Urinary bladder (tissue), 4 donors: ENCODE results near the gene PRRX2. TPM values are rescaled to one million over a fixed set of nuclear protein-coding genes. Genes with fewer than 3 reads are reported as not detected.
A peak's percentile ranks its signal among the peaks of the same experiment; 100 is the strongest.

Experiments used
- DNase-seq: peaks from one replicate; pipeline ENCODE4 v3.0.0-alpha.2; 2015; ENCODE audit errors: extremely low spot score
- H3K27ac ChIP-seq: one replicate; pipeline ENCODE4 v1.5.1; 2013; ENCODE audit warnings: low read depth, mild to moderate bottlenecking, moderate library complexity
- H3K36me3 ChIP-seq: one replicate; pipeline ENCODE4 v1.6.1; 2013; ENCODE audit warnings: mild to moderate bottlenecking, moderate library complexity; ENCODE audit not compliant: insufficient read depth
- H3K4me1 ChIP-seq: one replicate; pipeline ENCODE4 v1.6.1; 2013; ENCODE audit warnings: mild to moderate bottlenecking, moderate library complexity; ENCODE audit not compliant: insufficient read depth
- H3K4me3 ChIP-seq: one replicate; pipeline ENCODE4 v1.5.1; 2013; ENCODE audit warnings: low read depth, low read length
- WGBS: extraction: QIAGEN DNeasy Blood & Tissue Kit; methylation state at CpG from one replicate; pipeline ENCODE4 v1.1.7; 2013; 5-methylcytosine and 5-hydroxymethylcytosine counted together
- polyA plus RNA-seq: library from polyadenylated mRNA; stranded (reverse); fragments of 200-250 nt; gene quantifications from one replicate; pipeline ENCODE4 v1.2.3, GENCODE V29; 2013
- total RNA-seq: library from RNA; depleted of rRNA; stranded (reverse); fragments of >200 nt; gene quantifications from one replicate; pipeline ENCODE4 v1.2.3, GENCODE V29; 2014
- donor health status: healthy with polysubstance abuse.
- donor health status: healthy.

The PRRX2 gene
- total and polyA plus RNA-seq, 2 donors = 8.6 to 15.8 TPM

DNA sequence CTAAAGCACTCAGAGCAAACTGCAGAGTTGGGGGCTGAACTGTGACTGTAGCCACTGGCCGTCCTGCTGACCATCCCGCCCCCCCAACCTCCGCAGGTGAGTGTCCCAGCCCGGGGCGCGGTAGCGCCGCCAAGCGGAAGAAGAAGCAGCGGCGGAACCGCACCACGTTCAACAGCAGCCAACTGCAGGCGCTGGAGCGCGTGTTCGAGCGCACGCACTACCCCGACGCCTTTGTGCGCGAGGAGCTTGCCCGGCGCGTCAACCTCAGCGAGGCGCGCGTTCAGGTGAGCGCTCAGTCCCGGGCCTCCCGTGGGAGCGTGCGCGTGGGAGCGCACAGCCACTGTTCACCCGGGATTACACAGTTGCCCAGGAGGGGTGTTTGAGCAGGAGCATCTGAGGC is 53.7 kb downstream of the PRRX2 start:
- no peak overlapping the region for H3K4me3 ChIP-seq
- H3K27ac ChIP-seq = no peak overlapping the region
- WGBS = 78% methylated on average over 38 of the region's 38 CpGs
- DNase-seq = no peak
- no peaks in the 10 kb centered on the region for H3K4me1 ChIP-seq
- H3K36me3 ChIP-seq = no peaks in the 10 kb centered on the region

DNA sequence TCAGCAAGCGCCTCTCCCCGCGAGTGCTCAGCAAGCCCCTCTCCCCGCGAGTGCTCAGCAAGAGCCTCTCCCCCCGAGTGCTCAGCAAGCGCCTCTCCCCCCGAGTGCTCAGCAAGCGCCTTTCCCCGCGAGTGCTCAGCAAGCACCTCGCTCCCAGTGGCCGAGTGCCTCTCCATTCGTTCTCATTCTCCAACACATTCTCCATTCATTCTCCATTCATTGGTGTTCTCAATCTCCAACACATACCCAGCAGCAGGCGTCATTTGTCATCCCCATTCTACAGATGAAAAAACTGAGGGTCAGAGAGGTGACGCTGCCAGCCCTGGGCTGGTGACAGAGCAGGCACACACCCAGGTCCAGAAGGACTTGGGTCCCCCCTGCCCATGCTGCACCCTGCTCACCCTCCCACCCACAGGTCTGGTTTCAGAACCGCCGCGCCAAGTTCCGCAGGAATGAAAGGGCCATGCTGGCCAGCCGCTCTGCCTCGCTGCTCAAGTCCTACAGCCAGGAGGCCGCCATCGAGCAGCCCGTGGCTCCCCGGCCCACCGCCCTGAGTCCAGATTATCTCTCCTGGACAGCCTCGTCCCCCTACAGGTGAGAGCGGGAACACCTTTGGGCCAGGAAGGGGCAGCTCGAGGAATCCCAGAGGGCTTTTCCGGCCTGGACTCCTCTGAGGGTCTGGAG is 54.9 kb downstream of the PRRX2 start:
- H3K4me3 ChIP-seq = no peak overlapping the region
- H3K36me3 ChIP-seq = no peaks in the 10 kb centered on the region
- 88% methylated on average over 31 of the region's 31 CpGs for WGBS
- H3K4me1 ChIP-seq = no peaks in the 10 kb centered on the region
- DNase-seq = no peak
- H3K27ac ChIP-seq = no peak overlapping the region

DNA sequence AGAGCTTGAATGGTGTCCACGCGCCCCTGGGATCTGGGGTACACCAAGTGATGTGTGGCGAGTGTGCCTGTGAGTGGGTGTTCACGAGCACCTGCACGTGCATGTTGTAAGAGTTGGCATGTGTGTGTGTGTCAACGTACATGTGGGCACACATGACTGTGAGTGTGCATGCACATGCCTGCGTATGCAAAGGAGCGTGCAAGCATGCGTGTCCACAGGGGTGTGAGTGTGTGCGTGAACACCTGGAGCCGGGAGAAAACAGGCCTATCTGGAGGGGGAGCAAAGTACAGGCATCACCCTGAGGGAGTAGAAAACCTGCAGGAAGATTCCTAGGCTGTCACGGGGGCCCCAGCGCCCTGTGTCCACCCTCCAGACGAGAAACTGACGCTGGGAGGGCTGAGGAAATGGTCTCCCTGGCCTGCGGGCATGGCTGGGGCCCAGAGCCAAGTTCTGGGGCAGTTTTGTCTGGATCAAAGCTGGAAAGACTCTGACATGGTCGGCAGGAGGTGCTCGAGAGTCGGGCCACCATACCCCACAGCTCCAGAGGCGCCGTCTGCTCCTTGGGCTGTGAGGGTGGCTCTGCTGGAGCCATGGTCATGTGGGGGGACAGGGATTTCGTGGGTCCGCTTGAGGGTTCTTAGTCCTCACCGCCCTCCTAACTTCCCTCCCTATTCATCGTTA is 55.6 kb downstream of the PRRX2 start:
- Histone ChIP-seq H3K4me3 (no peak overlapping the region), H3K27ac (no peak overlapping the region), H3K4me1 (no peaks in the 10 kb centered on the region), H3K36me3 (no peaks in the 10 kb centered on the region)
- 88% methylated on average over 25 of the region's 25 CpGs for WGBS
- no peak for DNase-seq

DNA sequence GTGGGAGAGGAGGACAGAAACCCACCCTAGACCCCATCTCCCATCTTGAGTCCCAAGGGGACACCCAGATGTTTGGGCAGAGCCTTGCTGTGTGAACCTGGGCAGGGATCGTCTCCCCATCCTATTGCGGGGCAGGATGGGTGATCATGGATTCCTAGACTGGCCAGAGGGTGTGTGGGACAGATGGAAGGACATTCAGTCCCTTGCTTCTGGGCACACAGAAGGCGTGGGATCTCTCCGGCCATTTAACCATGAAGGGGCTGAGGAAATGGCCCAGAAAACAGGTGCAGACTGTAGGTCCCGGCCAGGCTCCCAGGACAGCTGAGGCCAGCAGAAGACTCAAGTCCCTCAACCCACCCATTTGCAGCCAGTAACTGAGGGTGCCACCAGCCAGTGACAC is 57.5 kb downstream of the PRRX2 start:
- WGBS = 91% methylated on average over 5 of the region's 5 CpGs
- Histone ChIP-seq H3K27ac (no peak overlapping the region), H3K36me3 (no peaks in the 10 kb centered on the region), H3K4me3 (no peak overlapping the region), H3K4me1 (no peaks in the 10 kb centered on the region)
- DNase-seq = no peak

DNA sequence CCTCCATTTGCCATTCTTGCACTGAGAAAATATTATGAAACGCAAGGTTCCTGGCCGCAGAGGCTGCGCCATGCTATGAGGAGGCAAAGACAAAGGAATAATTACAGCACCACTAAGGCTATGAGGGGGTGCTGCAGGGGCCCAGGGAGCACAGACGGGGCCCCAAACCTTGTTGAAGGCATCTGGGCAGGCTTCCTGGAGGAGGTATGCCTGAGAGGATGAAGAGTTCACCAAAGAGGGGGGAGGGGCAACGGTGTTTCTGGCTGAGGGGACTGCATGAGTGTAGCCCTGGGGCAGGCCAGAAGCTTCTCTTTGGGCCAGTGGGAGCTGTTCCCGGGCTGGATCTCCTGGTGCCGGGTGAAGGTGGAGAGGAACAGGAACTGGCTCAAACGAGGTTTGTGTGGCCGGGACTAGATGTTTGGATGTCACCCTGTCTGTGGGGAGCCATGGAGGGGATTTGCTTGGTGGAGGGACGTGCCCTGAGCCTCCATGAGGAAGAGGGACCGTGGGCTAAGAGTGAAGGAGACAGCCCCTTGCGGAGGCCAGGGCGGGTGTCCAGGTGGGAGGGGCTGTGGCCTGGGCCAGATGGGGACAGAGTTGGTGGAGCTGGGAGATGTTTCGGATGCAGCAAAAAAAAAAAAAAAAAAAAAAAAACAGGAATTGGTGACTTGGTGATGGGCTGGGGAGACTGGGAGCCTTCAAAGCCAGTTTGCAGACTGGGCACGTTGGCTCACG is 59.2 kb downstream of the PRRX2 start:
- Histone ChIP-seq H3K36me3 (no peaks in the 10 kb centered on the region), H3K27ac (no peak overlapping the region), H3K4me1 (no peaks in the 10 kb centered on the region), H3K4me3 (no peak overlapping the region)
- no peak for DNase-seq
- 82% methylated on average over 16 of the region's 16 CpGs for WGBS

DNA sequence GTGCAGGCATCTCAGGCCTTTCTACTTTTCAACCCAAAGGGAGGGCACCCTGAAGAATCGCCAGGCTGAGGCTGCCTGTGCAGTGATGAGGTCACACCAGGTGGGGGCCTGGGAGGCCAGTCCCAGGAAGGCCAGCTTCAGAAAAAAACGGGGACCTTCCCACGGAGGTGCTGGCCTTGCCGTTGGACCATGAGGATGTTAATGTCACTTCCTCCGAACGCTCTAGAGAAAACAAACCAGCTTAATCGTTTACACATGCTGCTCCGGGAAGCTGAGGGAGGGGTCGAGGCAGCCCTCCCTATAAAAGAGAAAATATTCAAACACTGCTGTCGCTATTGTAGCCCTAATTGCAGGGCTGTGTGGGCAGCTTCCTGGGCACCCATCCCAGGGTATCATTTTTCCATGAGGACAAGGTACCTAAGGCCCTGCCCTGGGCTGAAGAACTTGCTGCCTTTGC is 60.4 kb downstream of the PRRX2 start:
- Histone ChIP-seq H3K27ac (peak overlapping the region; percentile 28), H3K36me3 (no peaks in the 10 kb centered on the region), H3K4me3 (no peak overlapping the region), H3K4me1 (no peaks in the 10 kb centered on the region)
- 26% methylated on average over 10 of the region's 10 CpGs for WGBS
- no peak for DNase-seq

DNA sequence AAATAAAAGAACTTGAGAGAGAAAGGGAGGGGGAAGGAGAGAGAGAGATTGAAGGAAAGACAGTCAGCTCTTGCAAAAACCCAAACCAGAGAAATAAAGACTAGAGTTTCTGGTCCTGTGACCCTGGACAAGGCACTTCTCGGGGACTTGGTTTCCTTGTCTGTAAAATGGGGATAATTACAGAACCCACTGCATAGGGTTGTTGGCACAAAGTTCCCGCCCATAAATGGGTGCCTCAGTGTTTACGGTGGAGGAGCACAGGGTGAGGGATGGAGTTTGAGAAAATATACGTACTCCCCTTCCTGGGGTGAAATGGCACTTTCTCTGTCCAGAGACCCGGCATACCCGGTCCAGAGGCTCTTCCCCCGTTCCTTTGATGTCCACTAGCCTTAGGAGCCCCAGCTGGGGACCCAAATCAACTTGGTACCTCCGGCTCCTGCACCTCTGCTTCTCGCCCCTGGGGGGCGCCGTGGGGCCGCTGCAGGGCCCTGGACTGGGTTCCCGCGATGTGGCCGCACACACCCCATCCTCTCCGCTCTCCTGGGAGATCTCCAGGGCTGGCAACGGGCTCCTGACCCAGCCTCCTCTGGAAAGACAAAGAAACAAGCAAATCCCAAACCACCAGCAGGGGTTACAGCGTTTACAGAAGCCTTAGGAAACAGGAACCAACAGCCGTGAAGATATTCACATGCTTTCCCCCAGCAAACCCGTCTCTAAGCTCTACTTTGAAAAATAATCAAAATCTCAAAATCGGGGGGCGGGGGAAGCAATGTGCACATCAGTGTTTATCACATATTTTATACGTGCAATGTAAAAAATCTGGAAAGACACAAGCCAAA is 61.1 kb downstream of the PRRX2 start:
- Histone ChIP-seq H3K4me3 (no peak overlapping the region), H3K36me3 (no peaks in the 10 kb centered on the region), H3K4me1 (no peaks in the 10 kb centered on the region), H3K27ac (no peak overlapping the region)
- 16% methylated on average over 23 of the region's 23 CpGs for WGBS
- DNase-seq = no peak

DNA sequence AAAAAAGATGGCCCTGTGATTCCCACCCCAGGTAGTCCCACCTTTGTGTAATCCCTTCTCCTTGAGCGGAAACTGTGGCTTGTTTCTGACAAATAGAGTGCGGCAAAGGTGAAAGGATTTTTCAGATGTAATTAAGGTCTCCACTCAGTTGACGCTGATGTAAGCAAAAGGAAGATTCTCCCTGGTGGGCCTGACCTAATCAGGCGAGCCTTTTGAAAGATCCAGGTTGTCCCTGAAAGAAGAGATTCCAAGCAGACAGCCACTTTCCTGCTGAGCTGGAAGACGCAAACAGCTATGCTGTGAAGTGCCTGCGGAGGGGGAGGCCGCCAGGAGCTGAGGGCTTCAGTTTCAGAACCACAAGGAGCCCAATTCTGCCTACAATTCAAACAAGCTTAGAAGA is 63.3 kb downstream of the PRRX2 start:
- Histone ChIP-seq H3K4me3 (no peak overlapping the region), H3K4me1 (no peaks in the 10 kb centered on the region), H3K27ac (no peak overlapping the region), H3K36me3 (no peaks in the 10 kb centered on the region)
- no peak for DNase-seq
- 93% methylated on average over 7 of the region's 7 CpGs for WGBS

DNA sequence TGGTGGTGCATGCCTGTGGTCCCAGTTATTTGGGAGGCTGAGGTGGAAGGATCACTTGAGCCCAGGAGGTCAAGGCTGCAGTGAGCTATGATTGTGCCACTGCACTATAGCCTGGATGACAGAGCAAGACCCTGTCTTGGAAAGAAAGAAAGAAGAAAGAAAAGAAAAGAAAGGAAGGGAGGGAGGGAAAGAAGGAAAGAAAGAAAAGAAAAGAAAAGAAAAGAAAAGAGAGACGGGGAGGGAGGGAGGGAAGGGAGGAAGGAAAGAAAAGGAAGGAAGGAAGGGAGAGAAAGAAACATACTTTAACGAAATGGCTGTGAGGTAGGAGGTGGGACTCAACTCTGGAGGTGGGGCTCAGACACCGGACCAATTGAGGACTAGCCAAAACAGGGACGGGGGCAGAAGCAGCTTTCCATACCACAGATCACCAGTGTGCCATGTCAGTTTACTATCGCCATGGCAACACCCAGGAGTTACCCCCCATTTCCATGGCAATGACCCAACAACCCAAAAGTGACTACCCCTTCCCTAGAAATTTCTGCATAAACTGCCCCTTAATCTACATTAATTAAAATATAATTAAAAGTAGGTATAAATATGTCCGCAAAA is 66.1 kb downstream of the PRRX2 start:
- no peak overlapping the region for H3K27ac ChIP-seq
- no peaks in the 10 kb centered on the region for H3K4me1 ChIP-seq
- H3K36me3 ChIP-seq = no peaks in the 10 kb centered on the region
- DNase-seq = no peak
- 44% methylated on average over 6 of the region's 6 CpGs for WGBS
- no peak overlapping the region for H3K4me3 ChIP-seq

DNA sequence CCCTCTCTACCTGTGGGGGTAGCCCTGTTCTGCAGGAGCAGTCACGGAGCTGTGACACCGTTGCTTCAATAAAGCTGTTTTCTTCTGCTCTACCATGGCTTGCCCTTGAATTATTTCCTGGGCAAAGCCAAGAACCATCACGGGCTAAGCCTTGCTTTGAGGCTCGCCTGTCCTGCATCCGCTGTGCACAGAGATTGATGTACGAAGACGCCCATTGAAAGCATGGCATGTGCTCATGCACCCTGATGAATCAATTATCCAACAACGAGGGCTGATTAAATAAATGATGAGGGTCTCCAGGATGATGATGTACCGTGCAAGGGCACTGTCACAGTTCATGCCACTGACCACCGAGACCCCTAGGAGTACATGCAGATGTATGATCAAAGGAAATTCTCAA is 66.7 kb downstream of the PRRX2 start:
- DNase-seq = no peak
- 70% methylated on average over 10 of the region's 10 CpGs for WGBS
- Histone ChIP-seq H3K4me1 (no peaks in the 10 kb centered on the region), H3K4me3 (no peak overlapping the region), H3K27ac (no peak overlapping the region), H3K36me3 (no peaks in the 10 kb centered on the region)

DNA sequence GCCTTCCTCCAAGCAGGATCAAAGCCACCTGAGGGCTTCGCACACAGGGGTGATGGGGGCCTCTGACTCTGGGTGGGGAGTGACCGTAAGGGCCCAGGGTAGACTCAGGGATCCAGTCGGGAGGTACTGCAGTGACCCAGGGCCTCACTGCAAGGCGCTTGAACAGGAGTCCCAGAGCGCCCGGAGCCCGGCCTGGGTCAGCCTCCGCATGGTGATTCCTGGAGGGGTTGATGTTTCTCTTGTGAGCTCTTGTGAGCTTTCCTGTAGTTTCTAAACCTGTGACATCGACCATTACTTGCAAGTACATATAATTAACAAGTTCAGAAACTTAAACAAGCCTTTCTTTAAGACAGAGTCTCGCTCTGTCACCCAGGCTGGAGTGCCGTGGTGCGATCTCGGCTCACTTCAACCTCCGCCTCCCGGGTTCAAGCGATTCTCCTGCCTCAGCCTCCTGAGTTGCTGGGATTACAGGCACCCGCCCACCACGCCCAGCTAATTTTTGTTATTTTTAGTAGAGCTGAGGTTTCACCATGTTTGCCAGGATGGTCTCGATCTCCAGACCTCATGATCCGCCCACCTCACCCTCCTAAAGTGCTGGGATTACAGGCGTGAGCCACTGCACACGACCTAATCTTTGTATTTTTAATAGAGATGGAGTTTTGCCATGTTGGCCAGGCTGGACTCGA is 67.6 kb downstream of the PRRX2 start:
- H3K4me1 ChIP-seq = no peaks in the 10 kb centered on the region
- H3K27ac ChIP-seq = no peak overlapping the region
- 80% methylated on average over 23 of the region's 23 CpGs for WGBS
- no peaks in the 10 kb centered on the region for H3K36me3 ChIP-seq
- DNase-seq = no peak
- H3K4me3 ChIP-seq = no peak overlapping the region

DNA sequence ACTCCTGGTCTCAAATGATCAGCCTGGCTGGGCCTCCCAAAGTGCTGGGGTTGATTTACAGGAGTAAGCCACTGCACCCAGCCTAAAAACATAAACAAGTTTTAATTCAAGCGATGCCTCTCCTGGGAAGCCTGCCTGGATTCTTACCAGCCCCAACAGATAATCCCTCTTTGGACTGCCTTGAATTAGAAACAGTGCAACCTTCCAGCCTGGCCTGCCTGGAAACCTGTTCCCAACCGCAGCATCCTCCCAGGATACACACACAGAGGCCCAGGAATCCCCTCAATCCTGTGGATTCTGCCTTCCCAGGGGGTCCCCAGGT is 68.1 kb downstream of the PRRX2 start:
- Histone ChIP-seq H3K36me3 (no peaks in the 10 kb centered on the region), H3K4me1 (no peaks in the 10 kb centered on the region), H3K27ac (no peak overlapping the region), H3K4me3 (no peak overlapping the region)
- no peak for DNase-seq
- 75% methylated on average over 2 of the region's 2 CpGs for WGBS

DNA sequence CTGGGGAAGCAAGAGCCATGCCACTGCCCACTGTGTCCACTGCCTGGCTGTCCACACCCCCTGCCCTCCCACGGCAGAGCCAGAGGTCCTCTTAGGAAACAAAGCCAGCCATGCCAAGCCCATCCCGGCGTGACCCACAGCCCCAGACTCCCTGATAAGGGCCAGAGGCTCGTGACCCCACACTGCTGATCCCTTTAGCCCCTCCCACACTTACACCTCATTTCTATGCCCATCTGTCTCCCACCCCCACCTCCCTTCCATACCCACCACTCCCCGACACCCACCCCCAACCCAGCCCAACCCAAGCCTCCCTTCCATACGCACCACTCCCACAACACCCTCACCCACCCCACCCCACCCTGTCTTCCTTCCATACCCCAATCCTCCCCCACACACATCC is 70.1 kb downstream of the PRRX2 start:
- Histone ChIP-seq H3K4me1 (no peaks in the 10 kb centered on the region), H3K4me3 (no peak overlapping the region), H3K36me3 (no peaks in the 10 kb centered on the region), H3K27ac (no peak overlapping the region)
- DNase-seq = no peak
- 69% methylated on average over 6 of the region's 6 CpGs for WGBS
